Measurements from ENCODE around the gene GPR21. TPM values are rescaled to one million over a fixed set of nuclear protein-coding genes. Genes with fewer than 3 reads are reported as not detected.
A peak's percentile ranks its signal among the peaks of the same experiment; 100 is the strongest.

GPR21 gene
- total RNA-seq, 1 experiment from 2014 or later, result not detected

DNA sequence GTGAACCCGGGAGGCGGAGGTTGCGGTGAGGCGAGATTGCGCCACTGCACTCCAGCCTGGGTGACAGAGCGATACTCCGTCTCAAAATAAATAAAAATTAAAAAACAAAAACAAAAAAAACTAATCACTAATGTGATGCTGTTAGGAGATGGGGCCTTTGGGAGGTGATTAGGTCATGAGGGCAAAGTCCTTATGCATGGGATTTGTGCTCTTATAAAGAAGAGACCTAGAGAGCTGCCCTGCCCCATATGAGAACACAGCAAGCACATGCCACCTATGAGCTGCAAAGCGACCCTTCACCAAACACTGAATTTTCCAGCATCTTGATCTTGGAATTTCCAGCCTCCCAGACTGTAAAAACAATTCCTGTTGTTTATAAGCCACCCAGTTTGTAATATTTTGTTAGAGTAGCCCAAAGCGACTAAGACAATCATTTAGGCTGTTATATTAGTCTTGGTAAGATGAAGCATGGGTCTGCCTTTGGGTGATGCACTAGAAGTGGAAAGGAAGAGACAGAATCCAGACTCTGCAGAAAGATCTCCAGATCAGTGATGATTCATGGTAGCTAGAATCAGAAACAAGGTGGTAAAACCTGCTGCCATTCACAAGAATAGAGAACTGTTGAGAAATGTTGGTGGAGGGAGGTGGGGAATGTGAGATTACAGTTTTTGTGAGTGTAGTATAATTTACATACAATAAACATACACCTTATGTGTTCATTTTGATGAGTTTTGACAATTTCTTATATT is 26.2 kb downstream of the GPR21 start:
- in situ Hi-C loops (cut with HindIII; ENCODE audit: low sequenced_read_pairs), result no loop called here
- no peak for DNase-seq (ENCODE audit: low spot score)

GRCh38 chr9:123061216-123061615 is 27.7 kb downstream of the GPR21 start:
- no peak for DNase-seq (ENCODE audit: low spot score)
- in situ Hi-C loops (cut with HindIII; ENCODE audit: low sequenced_read_pairs), result no loop called here

GRCh38 chr9:123062351-123063176 is 29.1 kb downstream of the GPR21 start:
- no peak for DNase-seq (ENCODE audit: low spot score)
- in situ Hi-C loops (cut with HindIII; ENCODE audit: low sequenced_read_pairs), result no loop called here

DNA sequence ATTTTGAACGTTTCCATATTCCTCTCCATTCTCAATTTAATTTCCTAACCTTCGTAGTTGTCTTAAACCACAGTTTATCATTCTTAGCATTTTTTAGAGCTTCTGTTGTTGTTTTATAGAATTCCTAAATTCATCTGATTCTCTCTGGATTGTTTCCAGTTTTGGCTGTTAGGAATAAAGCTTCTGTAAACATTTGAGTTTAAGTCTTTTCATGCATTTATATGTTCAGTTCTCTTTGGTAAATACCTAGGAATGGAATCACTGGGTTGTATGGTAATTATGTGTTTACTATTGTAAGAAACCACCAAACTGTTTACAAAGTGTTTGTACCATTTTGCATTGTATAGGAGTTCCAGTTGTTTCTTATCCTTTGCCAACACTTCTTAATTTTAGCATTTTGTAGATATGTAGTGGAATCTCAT is 29.7 kb downstream of the GPR21 start:
- in situ Hi-C loops (cut with HindIII; ENCODE audit: low sequenced_read_pairs), result no loop called here
- no peak for DNase-seq (ENCODE audit: low spot score)

DNA sequence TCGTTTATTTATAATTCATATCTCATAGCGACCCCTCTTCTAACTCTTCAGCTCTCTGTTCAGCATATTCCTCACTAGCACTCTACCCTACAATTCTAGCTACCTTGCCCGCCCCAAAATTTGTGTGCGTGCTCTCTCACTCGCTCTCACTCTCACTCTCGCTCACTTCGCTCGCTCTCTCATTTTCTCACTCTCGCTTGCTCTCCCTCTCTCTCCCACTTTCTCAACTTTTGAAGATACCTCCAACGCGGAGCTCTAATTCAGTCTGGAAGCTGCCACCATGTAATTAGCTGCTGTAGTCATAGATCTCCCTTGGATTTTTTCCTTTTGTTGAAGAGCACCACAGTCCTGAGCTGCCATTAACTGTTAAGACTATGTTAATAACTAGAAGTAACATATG is 30.4 kb downstream of the GPR21 start:
- in situ Hi-C loops (cut with HindIII; ENCODE audit: low sequenced_read_pairs), result no loop called here
- no peak for DNase-seq (ENCODE audit: low spot score)

GRCh38 chr9:123064716-123065115 is 31.2 kb downstream of the GPR21 start:
- in situ Hi-C loops (cut with HindIII; ENCODE audit: low sequenced_read_pairs), result no loop called here
- no peak for DNase-seq (ENCODE audit: low spot score)

DNA sequence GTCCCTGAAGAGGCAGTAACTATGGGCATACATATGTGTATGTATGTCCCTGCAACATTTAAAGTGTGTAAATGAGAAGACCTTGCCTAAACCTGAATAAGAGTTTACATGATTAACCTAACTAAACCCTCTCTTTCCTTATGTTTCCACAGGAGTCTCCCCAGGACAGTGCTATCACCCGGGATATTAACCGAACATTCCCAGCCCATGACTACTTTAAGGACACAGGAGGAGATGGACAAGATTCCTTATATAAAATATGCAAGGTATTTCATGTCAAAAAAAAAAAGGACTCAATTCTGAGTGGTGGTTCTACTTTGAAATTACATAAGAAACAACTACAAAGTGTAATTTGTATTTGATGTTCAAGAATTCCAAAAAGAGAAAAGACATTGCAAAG is 31.7 kb downstream of the GPR21 start:
- no peak for DNase-seq (ENCODE audit: low spot score)
- in situ Hi-C loops (cut with HindIII; ENCODE audit: low sequenced_read_pairs), result no loop called here

- DNase-seq (ENCODE audit: low spot score), result no peak
- in situ Hi-C loops (cut with HindIII; ENCODE audit: low sequenced_read_pairs), result no loop called here
These were observed 33.7 kb downstream of the GPR21 start for GRCh38 chr9:123067136-123067535.

- no peak for DNase-seq (ENCODE audit: low spot score)
- in situ Hi-C loops (cut with HindIII; ENCODE audit: low sequenced_read_pairs), result no loop called here
These were observed 35.6 kb downstream of the GPR21 start for GRCh38 chr9:123069010-123069481.

DNA sequence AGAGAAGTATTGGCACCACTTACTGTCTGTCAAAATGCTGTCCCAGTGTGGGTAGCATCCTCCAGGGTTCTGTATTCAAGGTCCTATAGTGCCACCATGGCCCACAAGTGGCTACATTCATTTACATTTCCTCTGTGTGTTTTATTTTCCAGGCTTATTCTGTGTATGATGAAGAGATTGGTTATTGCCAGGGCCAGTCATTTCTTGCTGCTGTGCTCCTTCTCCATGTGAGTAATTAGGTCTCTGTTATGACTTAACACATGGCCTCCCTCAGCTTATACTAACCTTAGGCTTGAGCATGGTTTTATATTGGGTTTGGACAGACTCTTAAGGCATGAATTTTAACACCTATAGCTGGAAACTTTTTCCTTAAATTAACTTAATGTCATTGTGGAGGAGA is 36.7 kb downstream of the GPR21 start:
- in situ Hi-C loops (cut with HindIII; ENCODE audit: low sequenced_read_pairs), result no loop called here

GRCh38 chr9:123072407-123072995 is 39.0 kb downstream of the GPR21 start:
- in situ Hi-C loops (cut with HindIII; ENCODE audit: low sequenced_read_pairs), result no loop called here
- DNase-seq (ENCODE audit: low spot score), result no peak

More for the DNA sequence above, 36.7 kb downstream of the GPR21 start:
- DNase-seq (ENCODE audit: low spot score), result no peak

- in situ Hi-C loops (cut with HindIII; ENCODE audit: low sequenced_read_pairs), result no loop called here
- DNase-seq (ENCODE audit: low spot score), result no peak
These were observed 40.0 kb downstream of the GPR21 start for GRCh38 chr9:123073441-123073840.

- DNase-seq (ENCODE audit: low spot score), result no peak
These were observed 40.5 kb downstream of the GPR21 start for GRCh38 chr9:123073991-123074422.

GRCh38 chr9:123074628-123075027 is 41.2 kb downstream of the GPR21 start:
- in situ Hi-C loops (cut with HindIII; ENCODE audit: low sequenced_read_pairs), result no loop called here
- DNase-seq (ENCODE audit: low spot score), result no peak

More at GRCh38 chr9:123073991-123074422, 40.5 kb downstream of the GPR21 start:
- in situ Hi-C loops (cut with HindIII; ENCODE audit: low sequenced_read_pairs), result no loop called here

DNA sequence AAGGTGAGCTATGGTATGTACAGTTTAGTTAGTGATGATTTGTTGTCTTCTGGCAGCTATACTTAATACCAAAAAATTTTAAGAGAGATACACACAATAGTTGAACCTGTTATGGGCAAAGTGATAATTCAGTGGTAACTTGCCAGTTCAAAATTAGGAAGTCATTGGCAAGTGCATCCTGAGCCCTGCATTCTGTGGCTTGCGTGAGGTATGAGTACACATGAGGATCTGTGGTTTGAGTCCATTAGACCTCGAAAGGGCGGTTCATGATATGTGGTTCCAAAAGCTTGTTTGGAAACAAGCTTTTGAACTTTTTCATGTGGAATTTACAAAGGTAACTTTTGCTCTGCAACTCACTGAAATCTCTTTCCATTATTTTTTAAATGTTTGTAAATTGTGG is 47.0 kb downstream of the GPR21 start:
- in situ Hi-C loops (cut with HindIII; ENCODE audit: low sequenced_read_pairs), result no loop called here
- DNase-seq (ENCODE audit: low spot score), result no peak

DNA sequence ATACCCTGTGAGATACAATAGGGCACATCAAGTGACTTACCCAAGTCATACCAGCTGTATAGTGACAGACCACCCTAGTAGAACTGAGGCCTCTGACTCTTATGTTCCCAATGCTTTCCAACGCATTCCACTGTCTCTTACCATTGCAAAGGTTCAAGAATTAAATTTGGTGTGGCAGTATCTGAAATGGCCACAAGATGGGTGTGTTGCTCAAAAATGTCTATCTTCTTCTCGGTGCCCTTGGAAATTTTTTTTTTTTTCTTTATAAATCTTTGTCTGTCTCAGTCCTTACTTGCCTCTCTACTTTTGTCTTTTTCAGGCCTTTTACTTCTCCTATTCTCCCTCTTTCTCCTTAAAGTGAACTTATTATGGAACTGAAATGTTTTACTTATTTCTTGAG is 48.4 kb downstream of the GPR21 start:
- in situ Hi-C loops (cut with HindIII; ENCODE audit: low sequenced_read_pairs), result no loop called here
- peak; percentile 45 for DNase-seq (ENCODE audit: low spot score)

DNA sequence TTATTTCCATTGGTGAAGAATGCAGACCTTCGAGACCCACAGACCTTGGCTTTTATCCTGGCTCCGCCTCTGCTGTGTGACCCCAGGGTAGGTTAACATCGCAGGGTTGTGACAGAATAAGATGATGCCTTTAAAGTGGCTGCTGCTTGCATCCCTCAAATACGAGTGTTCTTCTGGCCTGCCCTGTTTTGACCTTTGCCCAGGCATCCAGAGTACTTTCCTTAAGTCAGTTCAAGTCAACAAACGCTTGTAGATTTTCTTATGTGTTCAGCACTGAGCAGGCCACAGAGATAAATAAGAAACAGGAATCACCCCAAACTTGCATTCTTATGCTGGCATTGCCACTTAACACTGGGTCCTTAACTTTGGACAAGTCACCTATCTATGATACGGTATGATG is 50.2 kb downstream of the GPR21 start:
- DNase-seq (ENCODE audit: low spot score), result no peak
- in situ Hi-C loops (cut with HindIII; ENCODE audit: low sequenced_read_pairs), result no loop called here

DNA sequence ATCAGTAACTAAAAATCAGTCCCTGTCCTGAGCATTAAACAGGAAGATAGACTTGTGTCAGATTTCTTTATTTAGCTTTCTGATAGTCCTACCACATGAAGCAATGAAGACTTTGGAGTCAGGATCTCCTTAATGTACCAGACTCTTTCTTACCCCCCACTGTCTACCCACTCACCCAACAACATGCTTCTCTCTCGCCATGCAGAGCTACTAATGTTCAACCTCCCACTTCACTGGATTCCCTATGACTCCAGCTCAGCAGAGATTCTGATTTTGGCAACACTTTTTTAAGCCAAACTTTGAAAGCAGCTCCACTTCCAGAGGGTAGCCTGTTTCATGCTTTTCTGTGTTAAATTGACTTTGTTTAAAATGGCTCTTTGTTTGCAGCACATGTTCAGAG is 50.8 kb downstream of the GPR21 start:
- no peak for DNase-seq (ENCODE audit: low spot score)
- in situ Hi-C loops (cut with HindIII; ENCODE audit: low sequenced_read_pairs), result no loop called here

Measured in G401 (cell line).